ENCODE data around the gene CABLES2. TPM values are rescaled to one million over a fixed set of nuclear protein-coding genes. Genes with fewer than 3 reads are reported as not detected.

CABLES2 gene
- total and polyA plus RNA-seq, 10 of the 15 experiments (the other 5 are each of a cell fraction or from before 2014, with no cell fraction given), result 2.2 to 14.9 (median 5.3) TPM

DNA sequence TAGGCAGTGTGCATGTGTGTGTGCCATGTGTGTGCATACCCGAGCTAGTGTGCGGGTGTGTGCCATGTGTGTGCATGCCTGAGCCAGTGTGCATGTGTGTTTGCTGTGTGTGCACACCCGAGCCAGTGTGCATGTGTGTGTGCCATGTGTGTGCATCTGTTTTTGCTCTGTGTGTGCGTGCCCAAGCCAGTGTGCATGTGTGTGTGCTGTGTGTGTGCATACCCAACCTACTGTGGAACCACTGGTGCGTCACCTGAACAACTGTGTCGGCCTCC, 14.6 kb upstream of the CABLES2 start:
- ChIA-PET POLR2A (no interaction called here), CTCF (no interaction called here), RAD21 (ENCODE audit: unreplicated experiment) (no interaction called here), SMC1A (ENCODE audit: uncharacterized antibody, unreplicated experiment) (no interaction called here)
- H3K36me3 ChIP-seq (ENCODE audit: control insufficient read depth in 2 of 2, insufficient read depth in 2 of 2, low read length in 1 of 2), result no peaks in the 10 kb centered on the region
- no peaks in the 10 kb centered on the region for H4K20me1 ChIP-seq (ENCODE audit: control insufficient read depth, insufficient read depth)
- 31% methylated on average over 6 of the region's 6 CpGs for WGBS (ENCODE audit: insufficient coverage, insufficient replicate concordance, low lambda C conversion rate, missing lambda C conversion rate)
- H3K9ac ChIP-seq (ENCODE audit: control insufficient read depth, insufficient read depth, low read length), result no peak overlapping the region
- no peak overlapping the region for H3K27ac ChIP-seq (ENCODE audit: control insufficient read depth, insufficient read depth)
- H3K27me3 ChIP-seq (replicated peaks in 1 of 2; ENCODE audit: control insufficient read depth in 2 of 2, insufficient read depth in 2 of 2, low read length in 1 of 2), result no peaks in the 10 kb centered on the region; a peak in 2 of 4 replicates
- H3K79me2 ChIP-seq (ENCODE audit: control insufficient read depth, insufficient read depth, low read length), result no peaks in the 10 kb centered on the region
- DNase-seq (ENCODE audit: low read depth, low spot score) (no peak), FAIRE-seq (no peak), ATAC-seq (no peak)
- no TSS peak for BruUV-seq (replicated peaks)
- H3K4me1 ChIP-seq (ENCODE audit: control insufficient read depth, insufficient read depth, low read length), result no peaks in the 10 kb centered on the region
- no peak overlapping the region for H2AFZ ChIP-seq (ENCODE audit: control insufficient read depth, low read depth, low read length)
- TF ChIP-seq TBL1XR1 (IDR thresholded peaks at IDR 0.05; ENCODE audit: low read depth, low read length) (no peak), ATF2 (IDR thresholded peaks at IDR 0.05; ENCODE audit: low read length) (no peak), LARP7 (IDR thresholded peaks at IDR 0.05) (no peak), ZNF622 (IDR thresholded peaks at IDR 0.05) (no peak), RAD51 (IDR thresholded peaks at IDR 0.05) (no peak), RB1 (IDR thresholded peaks at IDR 0.05; ENCODE audit: borderline replicate concordance) (no peak), ATF7 (IDR thresholded peaks at IDR 0.05; ENCODE audit: low read depth) (no peak), CREM (IDR thresholded peaks at IDR 0.05; ENCODE audit: low read depth) (no peak), ZNF207 (IDR thresholded peaks at IDR 0.05; ENCODE audit: borderline replicate concordance) (no peak), ZNF24 (IDR thresholded peaks at IDR 0.05) (no peak), DPF2 (IDR thresholded peaks at IDR 0.05) (no peak), SMC3 (IDR thresholded peaks at IDR 0.05; ENCODE audit: borderline replicate concordance, low read length) (no peak), HCFC1 (IDR thresholded peaks at IDR 0.05; ENCODE audit: low read length) (no peak), SMAD5 (IDR thresholded peaks at IDR 0.05; ENCODE audit: low read depth) (no peak), STAT3 (IDR thresholded peaks at IDR 0.05; ENCODE audit: low read depth, low read length) (no peak), BCL11A (IDR thresholded peaks at IDR 0.05; ENCODE audit: low read depth, low read length) (no peak), ZBTB33 (IDR thresholded peaks at IDR 0.05) (no peak), NFIC (IDR thresholded peaks at IDR 0.05; ENCODE audit: low read depth, low read length) (no peak)
- TF ChIP-seq, protein P1, sequence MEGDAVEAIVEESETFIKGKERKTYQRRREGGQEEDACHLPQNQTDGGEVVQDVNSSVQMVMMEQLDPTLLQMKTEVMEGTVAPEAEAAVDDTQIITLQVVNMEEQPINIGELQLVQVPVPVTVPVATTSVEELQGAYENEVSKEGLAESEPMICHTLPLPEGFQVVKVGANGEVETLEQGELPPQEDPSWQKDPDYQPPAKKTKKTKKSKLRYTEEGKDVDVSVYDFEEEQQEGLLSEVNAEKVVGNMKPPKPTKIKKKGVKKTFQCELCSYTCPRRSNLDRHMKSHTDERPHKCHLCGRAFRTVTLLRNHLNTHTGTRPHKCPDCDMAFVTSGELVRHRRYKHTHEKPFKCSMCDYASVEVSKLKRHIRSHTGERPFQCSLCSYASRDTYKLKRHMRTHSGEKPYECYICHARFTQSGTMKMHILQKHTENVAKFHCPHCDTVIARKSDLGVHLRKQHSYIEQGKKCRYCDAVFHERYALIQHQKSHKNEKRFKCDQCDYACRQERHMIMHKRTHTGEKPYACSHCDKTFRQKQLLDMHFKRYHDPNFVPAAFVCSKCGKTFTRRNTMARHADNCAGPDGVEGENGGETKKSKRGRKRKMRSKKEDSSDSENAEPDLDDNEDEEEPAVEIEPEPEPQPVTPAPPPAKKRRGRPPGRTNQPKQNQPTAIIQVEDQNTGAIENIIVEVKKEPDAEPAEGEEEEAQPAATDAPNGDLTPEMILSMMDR (IDR thresholded peaks at IDR 0.05 in 2 of 3, conservative IDR thresholded peaks at IDR 0.05 in 1 of 3; ENCODE audit: control insufficient read depth in 2 of 3, extremely low read depth in 1 of 3, insufficient read depth in 1 of 3, low read depth in 3 of 3, low read length in 3 of 3), result no peak
- no peaks in the 10 kb centered on the region for H3K9me3 ChIP-seq (replicated peaks; ENCODE audit: control insufficient read depth, insufficient read depth, low read length)
- intact Hi-C loops (cut with micrococcal nuclease; ENCODE audit: unreplicated experiment), result no loop called here
- H3K4me2 ChIP-seq (ENCODE audit: control insufficient read depth, insufficient read depth), result no peak overlapping the region
- no peak overlapping the region for H3K4me3 ChIP-seq
- in situ Hi-C loops (cut with MboI), result no loop called here
